ENCODE measurements around the gene MPDU1.

- TF ChIP-seq CTCF (IDR thresholded peaks at IDR 0.05; ENCODE audit: insufficient read depth, low read length, poor library complexity, severe bottlenecking) (no peak), EZH2phosphoT487 (conservative IDR thresholded peaks at IDR 0.05; ENCODE audit: low read length) (no peak)
Measured at GRCh38 chr17:7572338-7572587, 11.4 kb upstream of the MPDU1 start.

Measured in SU-DHL-6 (cell line).